ENCODE data around the gene KRTAP17-1.
"Not testable (repeated sequence)": the region's sequence is repeated elsewhere in the genome, so short reads cannot be mapped to it uniquely, and the experiment has no call there.

The KRTAP17-1 gene, protein sequence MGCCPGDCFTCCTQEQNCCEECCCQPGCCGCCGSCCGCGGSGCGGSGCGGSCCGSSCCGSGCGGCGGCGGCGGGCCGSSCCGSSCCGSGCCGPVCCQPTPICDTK

DNA sequence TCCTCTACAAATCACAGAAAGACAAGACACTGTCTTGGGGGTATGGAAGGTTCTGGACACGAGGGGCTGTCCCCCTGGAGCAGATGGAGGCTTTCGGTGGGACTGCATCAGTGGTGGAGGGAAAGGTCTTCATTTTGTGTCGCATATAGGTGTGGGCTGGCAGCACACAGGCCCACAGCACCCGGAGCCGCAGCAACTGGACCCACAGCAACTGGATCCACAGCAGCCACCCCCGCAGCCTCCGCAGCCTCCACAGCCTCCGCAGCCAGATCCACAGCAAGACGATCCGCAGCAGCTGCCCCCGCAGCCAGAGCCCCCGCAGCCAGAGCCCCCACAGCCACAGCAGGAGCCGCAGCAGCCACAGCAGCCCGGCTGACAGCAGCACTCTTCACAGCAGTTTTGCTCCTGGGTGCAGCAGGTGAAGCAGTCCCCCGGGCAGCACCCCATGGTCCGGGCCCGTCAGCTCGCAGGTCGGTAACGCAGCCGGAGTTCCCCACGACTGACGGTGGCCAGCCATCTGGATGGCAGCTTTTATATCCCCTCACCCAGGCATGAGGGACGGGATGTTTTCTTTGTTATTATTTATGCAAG is at the start of gene KRTAP17-1:
KRTAP17-1 (minus strand) TSS at position 507 of the 591 bp plus-strand sequence; CDS start at position 447, 60 bp downstream.
- no peak for DNase-seq

DNA sequence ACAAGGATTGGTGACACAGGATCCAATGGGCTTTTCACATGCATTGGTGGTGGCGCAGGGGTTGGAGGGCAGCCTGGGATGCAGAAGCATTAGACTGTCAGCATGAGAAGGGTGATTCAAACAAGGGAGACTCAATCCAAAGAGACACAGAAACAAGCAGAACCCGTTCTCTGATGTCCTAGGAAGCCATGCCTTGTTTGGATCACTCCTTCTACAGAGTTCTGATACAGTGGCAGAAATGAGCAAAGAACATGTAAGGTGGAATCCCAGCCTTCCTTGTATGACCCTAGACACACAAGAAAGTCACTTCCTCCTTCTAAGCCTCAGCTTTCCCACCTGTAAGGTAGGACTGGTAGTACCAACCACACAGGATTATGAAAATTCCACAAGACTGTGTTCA is 48.4 kb upstream of the KRTAP17-1 start:
- no peak for DNase-seq

DNA sequence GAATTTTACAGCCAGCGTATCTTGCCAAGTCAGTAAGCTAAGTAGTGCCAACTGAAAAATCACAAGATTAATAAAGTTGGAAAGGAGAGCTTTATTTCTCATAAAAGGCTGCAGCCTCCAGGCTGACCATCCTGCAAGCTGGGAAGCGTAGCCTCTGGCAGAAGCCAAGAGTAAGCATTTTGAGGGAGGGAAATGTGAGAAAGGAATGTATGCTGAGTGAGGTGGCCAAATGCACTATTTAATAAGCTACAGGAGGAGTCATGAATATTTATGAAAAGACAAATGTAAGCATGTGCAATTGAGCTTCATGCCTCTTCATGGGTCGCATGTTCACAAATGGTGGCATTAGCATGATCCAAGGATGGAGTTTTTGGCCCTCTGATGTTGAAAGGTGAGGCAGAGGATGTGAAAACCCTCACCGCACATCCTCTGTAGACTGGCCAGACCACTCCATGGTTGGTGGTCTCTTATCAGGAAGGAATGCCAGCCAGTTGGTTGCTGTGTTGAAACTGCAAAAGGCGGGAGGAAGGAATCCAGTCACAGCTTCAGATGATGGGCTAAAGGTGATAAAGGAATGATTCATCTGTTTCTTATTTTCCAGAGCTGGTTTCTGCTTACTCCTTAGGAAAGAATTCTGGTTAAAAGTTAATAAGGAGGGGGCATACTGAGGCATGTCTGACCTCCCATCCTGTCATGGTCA is 44.9 kb upstream of the KRTAP17-1 start:
- DNase-seq, result no peak

DNA sequence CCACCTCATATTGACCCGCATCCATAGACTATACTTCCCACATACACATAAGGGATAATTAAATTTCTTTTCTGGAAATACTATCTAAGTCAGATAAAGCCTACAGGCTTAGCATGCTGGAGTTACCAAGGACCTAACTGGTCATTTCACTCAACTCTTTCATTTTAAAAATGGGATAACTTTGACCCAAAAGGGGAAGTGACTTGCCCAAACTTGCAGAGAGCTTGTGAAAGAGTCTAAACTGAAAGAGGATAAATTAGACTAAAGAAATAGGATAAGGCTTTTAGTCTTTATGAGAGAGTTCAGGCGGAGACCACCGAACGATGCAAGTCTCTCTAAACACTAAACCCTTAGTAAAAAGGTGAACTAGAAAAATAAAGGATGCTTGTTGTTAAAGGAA is 39.0 kb upstream of the KRTAP17-1 start:
- no peak for DNase-seq

DNA sequence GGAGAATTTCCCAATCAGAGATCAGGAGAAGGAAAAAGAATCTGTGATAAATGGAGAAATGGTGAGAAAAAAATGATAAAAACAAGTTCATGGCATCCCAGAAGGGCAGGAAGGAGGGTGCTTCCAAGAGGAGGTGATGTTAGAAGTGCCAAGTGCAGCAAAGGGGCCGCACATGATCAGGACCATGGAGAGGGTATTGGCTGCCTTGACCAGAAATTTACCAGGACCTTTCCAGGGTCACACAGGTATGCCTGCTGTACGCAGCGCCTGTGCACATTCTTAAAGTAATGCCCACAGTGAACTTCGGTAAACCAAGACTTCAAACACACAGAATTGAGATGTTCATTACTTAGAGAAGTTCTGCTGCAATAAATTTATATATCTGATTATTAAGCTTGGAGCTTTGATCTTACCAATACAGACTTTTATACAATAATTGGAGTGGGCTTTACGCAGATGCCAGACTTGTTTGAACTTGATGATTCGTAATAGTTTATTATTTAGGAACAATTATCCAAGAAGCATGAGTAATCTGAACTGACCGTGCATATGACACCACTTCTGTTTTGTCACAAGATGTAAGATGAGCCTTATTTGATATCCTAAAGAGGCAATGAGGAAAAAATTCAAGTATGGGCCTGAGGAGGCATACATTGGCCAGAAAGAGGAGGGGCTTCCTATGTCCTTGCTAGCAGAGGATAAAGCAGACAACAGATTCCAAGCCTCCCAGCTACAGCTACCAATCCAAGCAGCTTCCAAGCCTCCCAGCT is 37.3 kb upstream of the KRTAP17-1 start:
- no peak for DNase-seq

DNA sequence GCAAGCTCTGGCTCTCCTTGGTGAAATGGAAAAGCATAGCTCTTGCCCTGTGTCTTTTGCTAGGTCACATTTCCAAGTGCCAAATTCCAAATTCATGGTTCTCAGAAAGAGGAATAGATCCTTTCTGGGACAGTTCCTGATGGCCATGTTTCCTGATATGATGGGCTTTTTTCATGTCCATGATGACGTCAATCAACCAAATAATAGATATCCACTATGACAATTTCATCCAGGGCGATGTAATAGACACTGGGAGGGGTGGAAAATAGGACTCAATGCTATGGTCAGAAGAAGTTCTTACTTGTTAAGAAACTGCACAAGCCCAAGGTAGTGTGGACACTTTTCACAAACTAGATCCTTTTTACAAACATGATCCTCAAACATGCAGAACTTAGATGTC is 35.7 kb upstream of the KRTAP17-1 start:
- DNase-seq, result no peak

DNA sequence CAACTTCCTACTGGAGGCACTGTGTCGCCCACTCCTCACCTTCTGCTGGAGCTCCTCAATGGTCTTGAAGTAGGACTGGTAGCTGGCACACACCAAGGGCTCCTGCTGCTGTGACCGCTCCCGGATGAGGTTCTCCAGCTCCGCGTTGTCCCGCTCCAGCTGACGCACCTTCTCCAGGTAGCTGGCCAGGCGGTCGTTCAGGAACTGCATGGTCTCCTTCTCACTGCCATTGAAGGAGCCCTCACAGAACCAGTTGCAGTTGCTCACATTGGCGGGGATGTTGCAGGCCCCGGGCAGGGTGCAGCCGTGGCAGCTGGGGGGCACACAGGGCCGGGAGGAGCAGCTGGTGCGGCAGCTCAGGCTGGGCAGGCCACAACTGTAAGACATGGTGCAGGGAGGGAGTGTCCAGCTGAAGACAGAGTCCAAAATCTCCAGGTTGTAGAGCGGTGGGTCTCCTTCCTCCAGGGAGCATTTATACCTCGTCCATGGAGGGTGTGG is 34.9 kb upstream of the KRTAP17-1 start, which contains the start of gene KRT33A:
KRT33A (minus strand) TSS at position 448 of the 498 bp plus-strand sequence; CDS start at position 387, 61 bp downstream.
- not testable (repeated sequence) for DNase-seq

DNA sequence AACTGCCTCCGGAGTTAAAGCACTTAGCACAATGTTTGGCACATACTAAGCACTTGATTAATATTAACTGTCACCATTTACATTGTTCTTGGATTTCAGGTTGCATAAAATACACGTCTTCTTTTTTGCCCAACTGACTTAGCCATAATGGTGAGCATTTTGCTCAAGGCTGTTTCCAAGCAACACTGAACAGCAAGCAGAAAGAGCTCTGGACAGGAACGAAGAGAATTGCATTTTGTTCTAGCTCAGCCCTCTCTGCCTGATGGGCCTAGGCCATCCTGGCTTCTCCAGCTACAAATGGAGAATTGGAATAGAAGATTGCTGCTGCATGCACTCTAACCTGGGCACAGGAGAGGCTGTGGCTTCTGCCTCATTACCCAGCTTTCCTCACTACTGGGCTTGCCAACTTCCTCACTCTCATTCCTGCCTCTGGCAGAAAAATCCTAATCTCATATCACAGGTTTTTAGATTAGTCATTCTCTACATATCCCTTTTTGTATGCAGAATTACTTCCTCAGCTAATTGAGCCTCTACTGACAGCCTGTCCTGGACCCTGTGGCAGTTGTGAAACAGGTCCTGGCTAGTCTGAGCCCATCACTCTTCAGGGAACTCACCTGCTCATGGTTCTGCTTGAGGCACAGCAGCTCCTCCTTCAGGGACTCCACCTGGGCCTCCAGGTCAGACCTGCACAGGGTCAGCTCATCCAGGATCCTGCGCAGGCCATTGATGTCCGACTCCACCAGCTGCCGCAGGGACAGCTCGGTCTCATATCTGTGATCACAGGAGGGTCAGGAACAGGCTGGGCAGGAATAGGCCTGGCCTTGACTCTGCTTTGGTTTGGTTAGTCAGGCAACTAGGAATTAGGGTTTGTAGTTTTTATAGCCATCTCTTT is 32.6 kb upstream of the KRTAP17-1 start:
- no peak for DNase-seq

DNA sequence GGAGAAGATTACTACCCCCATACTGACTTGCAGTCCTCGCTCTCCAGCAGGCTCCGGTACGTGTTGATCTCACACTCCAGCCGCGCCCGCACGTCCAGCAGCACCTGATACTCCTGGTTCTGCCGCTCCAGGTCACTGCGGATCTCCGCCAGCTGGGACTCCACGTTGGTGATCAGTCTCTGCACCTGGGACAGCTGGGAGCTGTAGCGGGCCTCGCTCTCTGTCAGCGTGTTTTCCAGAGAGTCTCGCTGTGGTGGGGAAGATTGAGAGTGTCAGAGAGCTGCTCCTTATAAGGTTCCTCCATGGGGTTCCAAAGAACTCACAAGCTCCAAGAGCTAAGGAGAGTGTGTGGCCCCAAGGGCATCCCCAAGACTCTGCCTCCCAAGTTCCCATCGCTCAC is 30.9 kb upstream of the KRTAP17-1 start:
- DNase-seq, result not testable (repeated sequence)

DNA sequence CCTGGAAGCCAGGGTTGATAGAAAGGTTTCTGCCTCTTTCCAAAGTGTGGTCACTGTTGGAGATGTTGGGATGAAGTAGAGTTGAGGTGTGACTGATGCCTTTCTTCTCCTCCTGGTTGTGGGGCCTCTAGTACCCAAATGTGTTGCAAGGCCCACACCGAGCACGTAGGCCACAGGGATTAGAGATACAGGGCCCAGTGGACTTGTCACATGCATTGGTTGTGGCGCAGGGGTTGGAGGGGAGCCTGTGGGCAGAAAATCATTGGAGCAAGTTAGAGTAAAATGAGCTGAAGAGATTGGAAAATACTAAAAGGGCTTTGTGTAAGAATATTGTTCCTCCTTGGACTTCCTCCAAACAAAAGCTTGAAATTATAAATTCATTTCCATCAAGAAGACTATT is 30.5 kb upstream of the KRTAP17-1 start:
- DNase-seq, result no peak

DNA sequence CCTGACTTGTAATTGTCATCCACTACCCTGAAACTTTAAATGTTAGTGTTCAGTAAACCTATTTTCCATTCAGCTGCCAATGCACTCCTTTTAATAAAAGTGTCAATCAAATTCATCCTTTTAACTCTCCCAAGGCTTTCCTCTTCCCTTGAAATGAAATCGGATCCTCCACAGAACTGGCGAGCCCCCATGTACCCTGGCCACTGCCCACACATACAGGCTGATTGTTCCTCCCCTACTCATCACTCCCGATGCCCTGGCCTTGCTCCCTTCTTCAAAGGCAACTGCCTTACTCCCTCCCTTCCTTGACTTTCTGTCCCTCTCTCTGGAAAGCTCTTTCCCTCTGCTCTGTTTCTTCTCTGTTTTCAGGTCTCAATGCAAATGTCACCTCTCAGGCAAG is 27.5 kb upstream of the KRTAP17-1 start:
- no peak for DNase-seq

DNA sequence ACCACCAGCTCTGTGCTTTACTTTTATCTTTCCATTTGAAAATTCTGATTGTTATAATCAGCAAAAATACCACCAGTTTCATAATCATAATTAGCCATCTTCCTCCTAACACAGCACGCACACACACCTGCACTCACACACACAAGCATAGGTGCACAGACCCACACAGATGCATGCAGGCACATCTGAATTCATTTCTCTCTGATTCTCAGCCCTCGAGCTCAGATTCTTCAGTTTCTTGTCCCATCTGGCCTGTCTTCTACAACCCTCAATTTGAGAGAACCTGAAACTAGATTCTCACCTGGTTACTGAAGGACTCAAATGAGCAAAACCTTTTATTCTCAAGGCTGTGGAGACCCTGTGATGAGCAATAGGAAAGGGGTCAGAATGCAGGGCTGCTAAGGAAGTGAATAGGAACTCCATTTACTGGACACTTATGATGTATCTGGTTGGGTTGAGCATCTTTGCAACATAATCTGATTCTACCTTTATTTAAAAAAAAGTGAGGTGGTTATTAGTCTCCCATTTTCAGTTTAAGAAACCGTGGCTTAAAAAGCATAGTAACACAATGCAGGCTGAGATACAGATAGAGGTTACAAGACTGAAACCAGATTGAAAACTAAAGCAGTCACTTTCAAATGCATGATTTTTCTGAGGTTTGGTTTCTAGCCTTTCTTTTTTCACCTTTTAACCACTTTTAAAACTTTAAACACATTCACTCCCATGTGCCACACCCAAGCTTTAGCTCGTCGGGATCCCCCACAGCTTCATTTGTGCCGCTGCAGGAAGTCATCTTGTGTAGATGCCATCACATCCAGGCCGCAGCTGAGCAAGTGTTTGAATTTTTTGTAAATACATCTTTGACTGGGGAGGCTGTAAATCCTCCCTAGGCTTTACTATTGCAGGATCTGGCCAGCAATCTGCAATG is 25.7 kb upstream of the KRTAP17-1 start:
- DNase-seq, result no peak

DNA sequence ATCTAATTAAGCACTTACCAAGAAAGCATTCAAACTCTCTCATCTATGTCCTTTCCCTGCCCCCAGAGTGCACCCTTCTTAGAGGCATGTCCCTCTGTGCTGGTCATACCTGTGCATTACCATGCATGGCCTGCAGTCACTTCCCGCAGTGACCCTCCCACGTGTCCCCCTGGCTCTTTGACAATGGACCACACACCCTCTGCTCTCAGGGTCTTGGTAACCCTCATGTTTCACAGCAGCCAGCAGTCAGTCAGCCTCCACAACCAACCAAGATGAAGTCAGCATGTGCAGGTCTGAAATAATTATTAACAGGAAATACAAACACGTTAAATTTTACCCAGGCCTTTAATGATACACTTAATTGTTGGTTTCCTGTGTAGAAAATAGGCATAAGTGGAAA is 25.0 kb upstream of the KRTAP17-1 start:
- DNase-seq, result no peak

DNA sequence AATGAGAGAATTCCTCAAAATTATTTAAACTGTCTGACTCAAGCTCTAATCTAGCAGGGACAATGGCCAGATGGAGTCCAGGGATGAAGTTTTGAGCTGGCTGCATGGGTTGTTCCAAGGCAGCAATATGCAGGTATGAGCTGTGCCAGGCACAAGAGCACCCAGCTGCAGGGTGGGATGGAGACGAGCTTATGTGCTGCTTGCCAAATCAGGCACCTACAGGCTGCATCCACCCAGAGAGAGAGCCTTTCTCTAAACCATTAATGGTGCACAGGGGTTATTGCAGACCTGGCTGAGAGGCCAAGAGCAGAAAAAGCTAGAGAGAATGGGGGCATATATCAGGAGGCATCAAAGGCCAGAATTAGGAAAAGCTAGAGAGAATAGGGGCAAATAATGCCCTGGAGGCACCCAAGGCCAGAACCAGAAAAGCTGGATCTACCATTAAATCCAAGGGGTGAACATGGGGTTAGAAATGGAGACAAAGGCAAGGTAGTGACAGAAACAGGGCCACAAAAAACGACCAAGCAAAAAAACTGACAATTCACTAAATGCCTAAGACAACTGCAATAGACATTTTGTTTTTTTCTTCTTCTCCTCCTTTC is 24.2 kb upstream of the KRTAP17-1 start:
- DNase-seq, result no peak

DNA sequence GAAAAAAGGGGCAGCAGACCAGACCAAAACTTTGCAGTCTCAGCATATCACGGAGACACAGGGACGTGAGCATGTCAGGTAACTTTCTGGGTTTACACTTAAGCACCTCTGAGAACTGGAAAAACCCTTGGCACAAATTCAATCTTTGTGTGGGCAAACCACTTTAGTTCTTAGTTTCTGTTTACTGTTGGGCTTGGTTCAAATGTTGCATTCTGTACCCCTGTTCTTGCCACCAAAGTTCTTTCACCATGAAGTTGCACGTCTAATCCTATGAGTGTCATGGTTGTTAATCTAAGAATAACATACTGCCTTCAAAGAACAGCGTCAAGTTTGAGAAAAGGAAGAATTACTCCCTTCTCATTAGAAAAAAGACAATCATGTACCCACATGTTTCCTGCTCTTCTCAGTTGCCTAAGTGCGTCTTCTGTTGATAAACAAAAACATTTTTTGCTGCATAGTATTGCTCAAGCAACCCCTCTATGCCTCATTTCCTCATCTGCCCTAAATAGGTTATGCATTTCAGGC is 23.5 kb upstream of the KRTAP17-1 start:
- no peak for DNase-seq

DNA sequence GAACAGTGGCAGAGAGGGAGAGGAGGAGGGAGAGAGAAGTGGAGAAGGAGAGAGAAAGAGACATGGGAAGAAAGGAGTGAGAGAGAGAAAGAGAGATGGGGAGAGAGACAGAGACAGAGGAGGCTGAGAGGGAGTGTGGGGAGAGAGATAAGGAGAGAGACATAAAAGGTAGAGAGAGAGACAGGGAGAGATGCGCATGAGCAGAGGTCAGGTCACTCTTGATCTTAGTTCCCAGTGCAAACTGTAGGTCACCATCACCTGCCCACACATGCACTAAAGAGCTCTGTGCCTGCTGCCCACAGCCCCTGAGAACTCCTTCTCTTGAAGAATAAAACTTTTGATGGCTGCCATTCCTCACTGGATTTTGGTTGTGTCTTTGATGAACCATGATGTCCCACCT is 20.2 kb upstream of the KRTAP17-1 start:
- DNase-seq, result no peak

DNA sequence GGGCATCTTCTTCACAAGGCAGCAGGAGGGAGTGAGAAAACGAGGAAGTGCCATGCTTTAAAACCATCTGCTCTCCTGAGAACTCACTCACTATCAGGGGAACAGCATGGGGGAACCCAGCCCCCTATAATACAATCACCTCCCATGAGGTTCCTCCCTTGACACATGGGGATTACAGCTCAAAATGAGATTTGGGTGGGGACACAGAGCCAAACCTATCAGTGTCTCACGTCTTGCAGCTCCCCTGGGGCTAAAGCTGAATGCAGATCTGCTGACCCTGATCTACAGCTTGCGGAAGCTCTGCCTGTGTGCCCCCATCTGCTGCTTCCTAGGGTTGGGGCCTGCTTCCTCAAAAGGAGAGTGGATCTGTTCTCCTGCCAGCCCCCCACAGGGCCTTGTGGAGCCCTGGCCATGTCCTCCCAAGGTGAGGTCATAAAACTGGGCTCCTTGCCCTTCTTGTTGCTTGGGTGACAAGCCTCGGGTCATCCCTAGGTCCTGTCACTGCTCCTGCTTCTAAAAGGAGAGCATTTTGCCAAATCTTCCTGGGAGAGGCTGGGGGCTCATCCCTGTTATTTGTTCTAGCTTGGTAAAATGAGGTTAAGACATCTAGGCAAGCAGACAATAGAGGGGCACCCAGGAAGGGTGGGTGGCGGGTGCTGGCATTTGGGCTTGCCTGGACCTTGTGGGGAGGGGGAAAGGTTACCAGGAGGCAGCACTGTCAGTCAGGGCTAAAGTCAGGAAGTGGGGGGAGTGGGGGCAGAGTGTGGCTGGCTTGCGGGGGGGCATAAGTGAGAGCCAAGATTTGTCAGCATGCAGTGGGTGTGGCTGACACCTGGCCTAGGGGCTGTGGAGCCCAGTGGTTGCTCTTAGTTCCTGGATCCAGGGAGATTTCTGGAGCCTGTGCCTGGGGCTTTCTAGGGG is 19.1 kb upstream of the KRTAP17-1 start:
- no peak for DNase-seq

DNA sequence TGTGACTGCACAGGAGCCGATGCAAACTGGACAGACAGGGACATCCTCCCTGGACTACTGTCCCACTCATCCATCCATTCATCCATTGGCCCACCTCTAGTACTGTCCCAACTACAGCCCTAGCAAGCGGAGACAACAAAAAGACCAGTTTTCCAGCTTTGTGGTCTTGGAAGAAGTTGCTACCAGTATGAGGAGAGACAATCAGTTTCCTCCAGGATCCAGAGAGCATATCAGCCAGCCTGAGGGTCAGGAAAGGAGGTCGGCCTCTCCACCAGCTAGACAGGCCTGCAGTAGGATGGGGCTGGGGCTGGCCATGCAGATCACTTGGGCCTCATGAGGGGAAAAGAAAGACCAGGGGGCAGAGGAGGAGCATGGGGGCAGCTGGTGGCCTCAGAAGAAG is 18.3 kb upstream of the KRTAP17-1 start:
- no peak for DNase-seq

DNA sequence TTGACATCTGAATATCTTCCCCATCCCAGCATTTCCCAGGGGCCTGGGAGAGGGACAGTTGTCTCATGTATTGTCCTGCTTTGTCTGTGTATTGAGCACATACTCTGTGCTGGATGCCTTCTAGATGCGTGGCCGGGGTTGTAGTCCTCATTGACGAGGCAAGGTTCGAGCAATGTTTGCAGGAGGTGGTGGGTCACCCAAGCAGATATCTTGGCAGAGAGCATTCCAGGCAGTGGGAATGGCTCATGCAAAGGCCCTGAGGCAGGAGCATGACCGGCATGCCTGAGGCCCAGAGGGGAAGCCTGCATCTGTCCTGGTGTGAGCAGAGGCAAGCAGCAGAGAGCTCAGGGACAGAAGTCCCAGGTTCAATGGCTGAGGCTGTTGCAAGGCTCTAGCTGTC is 17.6 kb upstream of the KRTAP17-1 start:
- DNase-seq, result no peak

All from NCI-H526 treated with DMSO at 0.1 percent for 48 hours (cell line).